HG02588 (cell line): Measurements from ENCODE around the gene EYS.
"Not testable (repeated sequence)": the region's sequence is repeated elsewhere in the genome, so short reads cannot be mapped to it uniquely, and the experiment has no call there.

Experiments used
- ATAC-seq: cut with Tn5 transposase; IDR thresholded peaks from one replicate; pipeline ENCODE4 v1.9.1; 2021; ENCODE audit warnings: mild to moderate bottlenecking, moderate library complexity; ENCODE audit not compliant: unreplicated experiment

Gene EYS

GRCh38 chr6:64505312-64505711, 1201.7 kb downstream of the EYS start:
- ATAC-seq, result no peak

GRCh38 chr6:64504503-64504902, 1202.5 kb downstream of the EYS start:
- no peak for ATAC-seq

GRCh38 chr6:64502801-64503200, 1204.2 kb downstream of the EYS start:
- no peak for ATAC-seq

- ATAC-seq, result no peak
Measured at GRCh38 chr6:64497634-64498033, 1209.4 kb downstream of the EYS start.

GRCh38 chr6:64489763-64490162, 1217.3 kb downstream of the EYS start:
- ATAC-seq, result no peak

- ATAC-seq, result no peak
Measured at GRCh38 chr6:64486578-64487351, 1220.3 kb downstream of the EYS start.

- ATAC-seq, result no peak
Measured at GRCh38 chr6:64483956-64484499, 1223.0 kb downstream of the EYS start.

GRCh38 chr6:64482631-64483030, 1224.4 kb downstream of the EYS start:
- ATAC-seq, result no peak

- ATAC-seq, result no peak
Measured at GRCh38 chr6:64479134-64479533, 1227.9 kb downstream of the EYS start.

- no peak for ATAC-seq
Measured at GRCh38 chr6:64477391-64477790, 1229.6 kb downstream of the EYS start.

- no peak for ATAC-seq
Measured at GRCh38 chr6:64476935-64477334, 1230.1 kb downstream of the EYS start.

GRCh38 chr6:64469405-64469804, 1237.6 kb downstream of the EYS start:
- ATAC-seq, result not testable (repeated sequence)

- no peak for ATAC-seq
Measured at GRCh38 chr6:64467656-64468055, 1239.4 kb downstream of the EYS start.

GRCh38 chr6:64459411-64459944, 1247.5 kb downstream of the EYS start:
- no peak for ATAC-seq

- not testable (repeated sequence) for ATAC-seq
Measured at GRCh38 chr6:64448101-64448500, 1258.9 kb downstream of the EYS start.

GRCh38 chr6:64445038-64445437, 1262.0 kb downstream of the EYS start:
- no peak for ATAC-seq

- no peak for ATAC-seq
Measured at GRCh38 chr6:64439274-64439673, 1267.8 kb downstream of the EYS start.

GRCh38 chr6:64437996-64438395, 1269.0 kb downstream of the EYS start:
- ATAC-seq, result no peak

GRCh38 chr6:64429926-64430325, 1277.1 kb downstream of the EYS start:
- no peak for ATAC-seq

GRCh38 chr6:64428186-64428585, 1278.8 kb downstream of the EYS start:
- ATAC-seq, result no peak

GRCh38 chr6:64415926-64416325, 1291.1 kb downstream of the EYS start:
- no peak for ATAC-seq

GRCh38 chr6:64411226-64411625, 1295.8 kb downstream of the EYS start:
- no peak for ATAC-seq
